A549 (cell line): Measurements from ENCODE around the gene SH3D21. TPM values are rescaled to one million over a fixed set of nuclear protein-coding genes. Genes with fewer than 3 reads are reported as not detected.

Source experiments
- ATAC-seq, 2 experiments: fragments of 200-7000 bp in 1 of 2; fragments of >200 bp in 1 of 2; cut with Nextera tagmentation in 1 of 2; cut with Tn5 transposase in 1 of 2; 3 replicates each; pipeline versions ENCODE4 v1.8.0 to v1.9.1; 2018 to 2020; ENCODE audit warnings: mild to moderate bottlenecking in 1 of 2, moderate library complexity in 1 of 2
- CTCF ChIA-PET: fragments of 300-600 bp; sonication (Branson Sonifier 250); formaldehyde crosslinking; extraction: SDS; loops from one replicate; lab custom pipeline; 2021; ENCODE audit warnings: antibody characterized with exemption, inconsistent platforms; lab: Yijun Ruan, JAX
- POLR2A ChIA-PET: fragments of 350-600 bp; formaldehyde crosslinking; extraction: SDS; loops from one replicate; lab custom pipeline; 2021; ENCODE audit warnings: antibody characterized with exemption, inconsistent platforms; lab: Yijun Ruan, JAX
- DNase-seq, 2 experiments: peaks; one replicate each; pipeline versions ENCODE4 v3.0.0 to v3.0.0-alpha.2; 2011 to 2016; ENCODE audit warnings: low read depth in 1 of 2, low spot score in 1 of 2
- FAIRE-seq: peaks from 2 replicates; lab custom pipeline; 2011; peaks lifted over from hg19 to GRCh38; lab: Jason Lieb, UNC
- H3K27ac ChIP-seq, 2 experiments: fragments of >200 bp; sonication (Bioruptor Twin); formaldehyde crosslinking; 3 replicates each; pipeline ENCODE4 v1.5.1; 2016 to 2017
- H3K4me1 ChIP-seq: fragments of >200 bp; sonication (Bioruptor Twin); formaldehyde crosslinking; 3 replicates; pipeline ENCODE4 v1.6.1; 2016
- H3K4me2 ChIP-seq: fragments of >200 bp; sonication (Bioruptor Twin); formaldehyde crosslinking; 3 replicates; pipeline ENCODE4 v1.6.1; 2016
- H3K4me3 ChIP-seq: fragments of >200 bp; sonication (Bioruptor Twin); formaldehyde crosslinking; 3 replicates; pipeline ENCODE4 v1.5.1; 2016
- H3K9me3 ChIP-seq: fragments of >200 bp; sonication (Bioruptor Twin); formaldehyde crosslinking; 3 replicates; pipeline ENCODE4 v1.6.1; 2016
- CBX2 ChIP-seq: fragments of 200-600 bp; sonication (generic); IDR thresholded peaks from 2 replicates; pipeline ENCODE4 v1.6.1; 2016; ENCODE audit warnings: low read depth, mild to moderate bottlenecking, borderline replicate concordance
- CHD2 ChIP-seq: fragments of 150-350 bp; IDR thresholded peaks from 2 replicates; pipeline ENCODE4 v1.6.1; 2014; ENCODE audit warnings: low read length; ENCODE audit not compliant: partially characterized antibody
- CHD4 ChIP-seq: fragments of 200-600 bp; sonication (generic); IDR thresholded peaks from 2 replicates; pipeline ENCODE4 v1.6.1; 2016; ENCODE audit warnings: antibody characterized with exemption, mild to moderate bottlenecking, borderline replicate concordance
- EHMT2 ChIP-seq: fragments of 200-600 bp; sonication (generic); IDR thresholded peaks from 2 replicates; pipeline ENCODE4 v1.6.1; 2016; ENCODE audit warnings: antibody characterized with exemption, low read depth, mild to moderate bottlenecking, moderate library complexity
- EP300 ChIP-seq, 2 experiments: fragments of >200 bp; sonication (Bioruptor Twin); formaldehyde crosslinking; IDR thresholded peaks; 2 replicates in 1 of 2; 3 replicates in 1 of 2; pipeline ENCODE4 v1.6.1; 2016 to 2017
- ESRRA ChIP-seq: fragments of 150-350 bp; IDR thresholded peaks from 2 replicates; pipeline ENCODE4 v1.6.1; 2014; ENCODE audit warnings: mild to moderate bottlenecking, low read length, borderline replicate concordance
- FOXS1 ChIP-seq: fragments of 250-450 bp; sonication (Bioruptor Pico); IDR thresholded peaks from 2 replicates; pipeline ENCODE4 v1.5.0; 2020; ENCODE audit warnings: mild to moderate bottlenecking, moderate library complexity
- HOXA7 ChIP-seq: fragments of 250-450 bp; sonication (Bioruptor Pico); IDR thresholded peaks from 2 replicates; pipeline ENCODE4 v1.5.0; 2020; ENCODE audit warnings: mild to moderate bottlenecking, moderate library complexity
- HOXB13 ChIP-seq: fragments of 250-450 bp; sonication (Bioruptor Pico); IDR thresholded peaks from 2 replicates; pipeline ENCODE4 v1.5.0; 2020; ENCODE audit warnings: low read depth, mild to moderate bottlenecking, moderate library complexity
- JUN ChIP-seq, 2 experiments: fragments of >200 bp; sonication (Bioruptor Twin); formaldehyde crosslinking; IDR thresholded peaks; 2 replicates in 1 of 2; 3 replicates in 1 of 2; pipeline ENCODE4 v1.6.1; 2016 to 2017
- JUNB ChIP-seq: fragments of >200 bp; sonication (Bioruptor Twin); formaldehyde crosslinking; IDR thresholded peaks from 2 replicates; pipeline ENCODE4 v1.6.1; 2016
- KDM1A ChIP-seq: fragments of 200-600 bp; sonication (generic); IDR thresholded peaks from 2 replicates; pipeline ENCODE4 v1.6.1; 2016; ENCODE audit warnings: low read depth, mild to moderate bottlenecking
- KDM5A ChIP-seq: fragments of 200-600 bp; sonication (generic); IDR thresholded peaks from 2 replicates; pipeline ENCODE4 v1.6.1; 2016; ENCODE audit warnings: antibody characterized with exemption, mild to moderate bottlenecking
- MAFK ChIP-seq: fragments of 450-650 bp; IDR thresholded peaks from 2 replicates; pipeline ENCODE4 v1.6.1; 2014; ENCODE audit not compliant: partially characterized antibody
- MAZ ChIP-seq: fragments of 150-350 bp; IDR thresholded peaks from 2 replicates; pipeline ENCODE4 v1.6.1; 2014; ENCODE audit warnings: antibody characterized with exemption, low read depth, low read length, borderline replicate concordance
- MYC ChIP-seq: IDR thresholded peaks from 2 replicates; pipeline ENCODE4 v1.6.1; 2012; ENCODE audit warnings: mild to moderate bottlenecking, inconsistent platforms, low read length, improper control_type of control experiment, borderline replicate concordance
- NFE2L2 ChIP-seq: fragments of 150-350 bp; conservative IDR thresholded peaks from 2 replicates; pipeline ENCODE4 v1.6.1; 2014; ENCODE audit warnings: low read length
- NPAS2 ChIP-seq: fragments of 250-450 bp; sonication (Bioruptor Pico); IDR thresholded peaks from 2 replicates; pipeline ENCODE4 v1.8.0; 2022; ENCODE audit warnings: mild to moderate bottlenecking, moderate library complexity, borderline replicate concordance
- PHF8 ChIP-seq: fragments of 200-600 bp; sonication (generic); IDR thresholded peaks from 2 replicates; pipeline ENCODE4 v1.6.1; 2016; ENCODE audit warnings: low read depth, mild to moderate bottlenecking, antibody characterized with exemption, moderate library complexity, borderline replicate concordance
- POLR2AphosphoS2 ChIP-seq: conservative IDR thresholded peaks from 2 replicates; pipeline ENCODE4 v1.6.1; 2012; ENCODE audit warnings: low read length, improper control_type of control experiment, inconsistent platforms
- RAD21 ChIP-seq, 2 experiments: fragments of >200 bp in 1 of 2; sonication (Bioruptor Twin) in 1 of 2; formaldehyde crosslinking in 1 of 2; IDR thresholded peaks in 1 of 2; conservative IDR thresholded peaks in 1 of 2; 2 replicates in 1 of 2; 3 replicates in 1 of 2; pipeline ENCODE4 v1.6.1; 2012 to 2018; ENCODE audit warnings: inconsistent platforms in 1 of 2
- SREBF2 ChIP-seq: fragments of 450-650 bp; IDR thresholded peaks from 2 replicates; pipeline ENCODE4 v1.6.1; 2014; ENCODE audit warnings: mild to moderate bottlenecking, moderate library complexity
- TP53 ChIP-seq: fragments of 250-450 bp; sonication (Bioruptor Pico); IDR thresholded peaks from 2 replicates; pipeline ENCODE4 v1.5.0; 2021; ENCODE audit warnings: mild to moderate bottlenecking, moderate library complexity
- ZC3H11A ChIP-seq: fragments of 450-650 bp; IDR thresholded peaks from 2 replicates; pipeline ENCODE4 v1.6.1; 2014; ENCODE audit warnings: antibody characterized with exemption, mild to moderate bottlenecking
- WGBS: methylation state at CpG from one replicate; pipeline ENCODE4 v1.1.6; 2017; ENCODE audit errors: missing lambda C conversion rate; 5-methylcytosine and 5-hydroxymethylcytosine counted together
- polyA plus RNA-seq, 4 experiments: library from polyadenylated mRNA; depleted of rRNA in 3 of 4; stranded (reverse); fragments of >200 nt; fragmentation: RNase III in 1 of 4; extraction: RNeasy Plus Mini Kit Qiagen cat#74134 plus additional on column Dnase treatment in 1 of 4; gene quantifications; 2 replicates in 3 of 4; 3 replicates in 1 of 4; pipeline ENCODE4 v1.2.3, GENCODE V29; 2011 to 2017
- TF ChIP-seq, protein P1 (sequence below): fragments of 450-650 bp; IDR thresholded peaks from 2 replicates; pipeline ENCODE4 v1.6.1; 2014; ENCODE audit warnings: antibody characterized with exemption
- TF ChIP-seq, protein P2 (sequence below): IDR thresholded peaks from 2 replicates; pipeline ENCODE4 v1.6.1; 2012
- TF ChIP-seq, protein P3 (sequence below): fragments of >200 bp; sonication (Bioruptor Twin); formaldehyde crosslinking; IDR thresholded peaks from 3 replicates; pipeline ENCODE4 v1.5.1; 2016

SH3D21 gene
- polyA plus RNA-seq, 2 of the 4 experiments (the other 2 are of a cell fraction): 0.41 to 1.1 TPM

DNA sequence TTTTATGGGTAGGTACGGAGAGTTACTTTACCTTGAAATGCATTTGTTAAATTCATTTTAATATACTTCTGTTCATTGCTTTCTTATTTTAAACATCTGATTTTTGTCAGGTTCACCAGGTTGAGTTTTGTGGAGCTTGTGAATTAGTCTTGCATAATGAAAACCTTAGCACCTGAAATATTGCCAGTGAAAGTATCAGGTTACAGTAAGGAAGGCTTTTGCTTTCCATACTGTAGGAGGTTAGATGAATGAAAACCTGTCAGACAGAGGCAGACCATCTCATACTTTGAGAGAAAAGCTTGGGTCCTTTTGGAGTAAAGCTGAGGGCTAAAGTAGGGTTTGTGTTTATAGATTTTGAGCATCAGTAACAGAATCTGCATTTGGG lies 47.2 kb upstream of the SH3D21 start:
- ATAC-seq (no peak), DNase-seq (no peak), FAIRE-seq (no peak)
- 89% methylated on average over 1 of the region's 1 CpG for WGBS
- Histone ChIP-seq H3K9me3 (no peaks in the 10 kb centered on the region), H3K27ac (no peak overlapping the region), H3K4me3 (no peak overlapping the region), H3K4me1 (peaks cover 33% of the 10 kb centered on the region), H3K4me2 (no peak overlapping the region)
- ChIA-PET POLR2A (no interaction called here), CTCF (interaction anchor here (1.7 to 2.1 kb wide), 2 partner anchors 27 to 109 kb away, joined by 6 to 8 read pairs; partner anchors contain the start of gene TRAPPC3)
- TF ChIP-seq NFE2L2 (no peak), MAZ (no peak), POLR2AphosphoS2 (no peak), ESRRA (no peak), JUN (IDR thresholded peaks at IDR 0.05) (no peak), HOXA7 (CRISPR knock-in tag) (no peak), KDM1A (no peak), JUNB (no peak)
- TF ChIP-seq, protein P1, sequence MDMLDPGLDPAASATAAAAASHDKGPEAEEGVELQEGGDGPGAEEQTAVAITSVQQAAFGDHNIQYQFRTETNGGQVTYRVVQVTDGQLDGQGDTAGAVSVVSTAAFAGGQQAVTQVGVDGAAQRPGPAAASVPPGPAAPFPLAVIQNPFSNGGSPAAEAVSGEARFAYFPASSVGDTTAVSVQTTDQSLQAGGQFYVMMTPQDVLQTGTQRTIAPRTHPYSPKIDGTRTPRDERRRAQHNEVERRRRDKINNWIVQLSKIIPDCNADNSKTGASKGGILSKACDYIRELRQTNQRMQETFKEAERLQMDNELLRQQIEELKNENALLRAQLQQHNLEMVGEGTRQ: no peak

DNA sequence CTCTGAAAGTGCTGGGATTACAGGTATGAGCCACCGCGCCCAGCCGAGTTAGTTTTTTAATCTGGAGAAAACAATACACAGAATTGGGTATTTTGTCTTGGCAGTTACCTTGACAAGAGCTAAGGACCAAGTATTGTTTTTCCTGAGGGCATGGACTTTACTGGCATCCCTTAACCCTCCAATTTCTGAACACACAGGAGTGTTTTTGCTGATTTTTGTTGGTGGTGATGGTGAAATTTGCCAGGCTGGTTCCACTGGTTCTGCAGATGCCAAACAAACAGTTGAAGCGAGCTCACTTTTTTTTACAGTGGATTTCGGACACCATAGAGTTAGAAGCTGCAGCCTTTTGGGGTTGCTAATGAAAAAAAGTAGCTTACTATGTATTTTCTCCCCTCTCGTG lies 37.2 kb upstream of the SH3D21 start:
- no peak for DNase-seq
- Histone ChIP-seq H3K27ac (peak overlapping the region in 1 of 2 experiments; percentile 56; a peak in 2 of 6 replicates), H3K4me1 (peaks cover 30% of the 10 kb centered on the region), H3K4me3 (no peak overlapping the region), H3K9me3 (no peaks in the 10 kb centered on the region), H3K4me2 (peak overlapping the region; percentile 47)
- 90% methylated on average over 6 of the region's 6 CpGs for WGBS
- TF ChIP-seq KDM5A (no peak), CHD4 (no peak), HOXB13 (no peak), JUN (IDR thresholded peaks at IDR 0.05) (no peak), EP300 (IDR thresholded peaks at IDR 0.05) (no peak), MYC (no peak), TP53 (CRISPR knock-in tag) (no peak)
- TF ChIP-seq, protein P2, sequence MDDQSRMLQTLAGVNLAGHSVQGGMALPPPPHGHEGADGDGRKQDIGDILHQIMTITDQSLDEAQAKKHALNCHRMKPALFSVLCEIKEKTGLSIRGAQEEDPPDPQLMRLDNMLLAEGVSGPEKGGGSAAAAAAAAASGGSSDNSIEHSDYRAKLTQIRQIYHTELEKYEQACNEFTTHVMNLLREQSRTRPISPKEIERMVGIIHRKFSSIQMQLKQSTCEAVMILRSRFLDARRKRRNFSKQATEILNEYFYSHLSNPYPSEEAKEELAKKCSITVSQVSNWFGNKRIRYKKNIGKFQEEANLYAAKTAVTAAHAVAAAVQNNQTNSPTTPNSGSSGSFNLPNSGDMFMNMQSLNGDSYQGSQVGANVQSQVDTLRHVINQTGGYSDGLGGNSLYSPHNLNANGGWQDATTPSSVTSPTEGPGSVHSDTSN: no peak
- TF ChIP-seq, protein P3, sequence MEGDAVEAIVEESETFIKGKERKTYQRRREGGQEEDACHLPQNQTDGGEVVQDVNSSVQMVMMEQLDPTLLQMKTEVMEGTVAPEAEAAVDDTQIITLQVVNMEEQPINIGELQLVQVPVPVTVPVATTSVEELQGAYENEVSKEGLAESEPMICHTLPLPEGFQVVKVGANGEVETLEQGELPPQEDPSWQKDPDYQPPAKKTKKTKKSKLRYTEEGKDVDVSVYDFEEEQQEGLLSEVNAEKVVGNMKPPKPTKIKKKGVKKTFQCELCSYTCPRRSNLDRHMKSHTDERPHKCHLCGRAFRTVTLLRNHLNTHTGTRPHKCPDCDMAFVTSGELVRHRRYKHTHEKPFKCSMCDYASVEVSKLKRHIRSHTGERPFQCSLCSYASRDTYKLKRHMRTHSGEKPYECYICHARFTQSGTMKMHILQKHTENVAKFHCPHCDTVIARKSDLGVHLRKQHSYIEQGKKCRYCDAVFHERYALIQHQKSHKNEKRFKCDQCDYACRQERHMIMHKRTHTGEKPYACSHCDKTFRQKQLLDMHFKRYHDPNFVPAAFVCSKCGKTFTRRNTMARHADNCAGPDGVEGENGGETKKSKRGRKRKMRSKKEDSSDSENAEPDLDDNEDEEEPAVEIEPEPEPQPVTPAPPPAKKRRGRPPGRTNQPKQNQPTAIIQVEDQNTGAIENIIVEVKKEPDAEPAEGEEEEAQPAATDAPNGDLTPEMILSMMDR: no peak
- ChIA-PET CTCF (interaction anchor here (1.2 to 2.8 kb wide), 6 partner anchors 14 to 134 kb away, joined by 3 to 9 read pairs (median 4); partner anchors contain the start of gene TRAPPC3), POLR2A (no interaction called here)
- no peak for ATAC-seq
- FAIRE-seq: no peak

DNA sequence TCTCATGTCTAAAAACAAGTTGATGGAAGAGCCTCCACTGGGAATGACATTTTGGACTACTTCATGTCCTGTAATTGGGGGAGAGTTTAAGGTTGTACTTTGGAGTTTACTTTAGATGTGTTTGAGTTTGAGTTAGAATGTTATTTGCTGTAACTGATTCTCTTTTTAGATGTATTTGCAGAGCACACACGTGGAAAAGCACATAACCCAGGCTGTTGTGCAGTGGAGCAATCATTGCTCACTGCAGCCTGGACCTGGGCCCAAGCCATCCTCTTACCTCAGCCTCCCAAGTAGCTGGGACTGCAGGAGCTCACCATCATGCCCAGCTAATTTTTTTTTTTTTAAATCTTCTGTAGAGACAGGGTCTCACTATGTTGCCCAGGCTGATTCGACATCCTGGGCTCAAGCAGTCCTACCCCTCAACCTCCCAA lies 36.7 kb upstream of the SH3D21 start:
- ChIA-PET POLR2A (interaction anchor here (1.1 kb wide), 1 partner anchor 30 kb away, joined by 3 read pairs; no protein-coding TSS in a partner anchor), CTCF (interaction anchor here (1.2 to 2.8 kb wide), 6 partner anchors 15 to 134 kb away, joined by 3 to 9 read pairs (median 4); partner anchors contain the start of gene TRAPPC3)
- peak overlapping the region; percentile 47 for H3K4me2 ChIP-seq
- FAIRE-seq (no peak), DNase-seq (peak in 1 of 2 experiments; percentile 47), ATAC-seq (peak; percentile 62 to 81; a peak in 4 of 6 replicates)
- WGBS: 38% methylated on average over 2 of the region's 2 CpGs
- H3K9me3 ChIP-seq: no peaks in the 10 kb centered on the region
- peaks cover 30% of the 10 kb centered on the region for H3K4me1 ChIP-seq
- no peak overlapping the region for H3K4me3 ChIP-seq
- TF ChIP-seq JUN (IDR thresholded peaks at IDR 0.05): no peak
- TF ChIP-seq KDM5A: no peak
- no peak for TF ChIP-seq EHMT2
- TF ChIP-seq, protein P2: no peak
- TF ChIP-seq NPAS2: no peak
- no peak for TF ChIP-seq MYC
- TF ChIP-seq ZC3H11A: no peak
- no peak for TF ChIP-seq MAFK
- TF ChIP-seq PHF8: no peak
- TF ChIP-seq SREBF2: no peak
- no peak for TF ChIP-seq CBX2
- TF ChIP-seq RAD21 (conservative IDR thresholded peaks at IDR 0.05 in 1 of 2, IDR thresholded peaks at IDR 0.05 in 1 of 2): no peak
- TF ChIP-seq FOXS1 (CRISPR knock-in tag): no peak
- TF ChIP-seq CHD2: no peak
- TF ChIP-seq NFE2L2: no peak
- H3K27ac ChIP-seq: peak overlapping the region in 1 of 2 experiments; percentile 56; a peak in 1 of 6 replicates
